Measurements from ENCODE around the gene XPNPEP3.

Gene XPNPEP3

GRCh38 chr22:40951795-40952605 is 95.1 kb downstream of the XPNPEP3 start:
- peak; percentile 47 for DNase-seq

GRCh38 chr22:40953471-40953870 is 96.5 kb downstream of the XPNPEP3 start:
- peak; percentile 29 for DNase-seq

- no peak for DNase-seq
Measured at GRCh38 chr22:40954113-40954512, 97.2 kb downstream of the XPNPEP3 start.

GRCh38 chr22:40955571-40955970 is 98.6 kb downstream of the XPNPEP3 start:
- DNase-seq: peak; percentile 87

GRCh38 chr22:40957601-40958000 is 100.7 kb downstream of the XPNPEP3 start:
- DNase-seq: no peak

- DNase-seq: no peak
Measured at GRCh38 chr22:40958299-40958698, 101.4 kb downstream of the XPNPEP3 start.

GRCh38 chr22:40960145-40960544 is 103.2 kb downstream of the XPNPEP3 start:
- DNase-seq: no peak

- peak; percentile 90 for DNase-seq
Measured at GRCh38 chr22:40965936-40966725, 109.2 kb downstream of the XPNPEP3 start.

- peak; percentile 80 for DNase-seq
Measured at GRCh38 chr22:40966726-40967085, 109.8 kb downstream of the XPNPEP3 start.

GRCh38 chr22:40967111-40967760 is 110.3 kb downstream of the XPNPEP3 start:
- DNase-seq: no peak

GRCh38 chr22:40972587-40972986 is 115.6 kb downstream of the XPNPEP3 start:
- DNase-seq: no peak

GRCh38 chr22:40973144-40973543 is 116.2 kb downstream of the XPNPEP3 start:
- no peak for DNase-seq

GRCh38 chr22:40975366-40975765 is 118.4 kb downstream of the XPNPEP3 start:
- no peak for DNase-seq

GRCh38 chr22:40976866-40977700 is 120.1 kb downstream of the XPNPEP3 start:
- DNase-seq: no peak

GRCh38 chr22:40979198-40979597 is 122.2 kb downstream of the XPNPEP3 start:
- DNase-seq: no peak

- no peak for DNase-seq
Measured at GRCh38 chr22:40979871-40980270, 122.9 kb downstream of the XPNPEP3 start.

Measured in hematopoietic multipotent progenitor cell treated with erythropoietin and hydrocortisone succinate and interleukin-3 and kit ligand, for 4 days (in vitro differentiated cells).